DOHH2 (cell line): Measurements from ENCODE around the gene ERG.

Source experiments
- CTCF ChIP-seq: fragments of 200-600 bp; sonication (generic); IDR thresholded peaks from one replicate; pipeline ENCODE4 v1.5.1; 2014; ENCODE audit warnings: antibody characterized with exemption, mild to moderate bottlenecking, low read depth, low read length; ENCODE audit not compliant: poor library complexity, severe bottlenecking
- EZH2phosphoT487 ChIP-seq: fragments of 200-600 bp; sonication (generic); IDR thresholded peaks from 2 replicates; pipeline ENCODE4 v1.6.1; 2017; ENCODE audit warnings: borderline replicate concordance, mild to moderate bottlenecking, antibody characterized with exemption, low read length, moderate library complexity, mixed read lengths

- TF ChIP-seq CTCF = no peak
- no peak for TF ChIP-seq EZH2phosphoT487
Observed at GRCh38 chr21:38400195-38400919, 97.9 kb downstream of the ERG start.
